WTC11 (cell line): ENCODE data around the gene RBMS1. TPM values are rescaled to one million over a fixed set of nuclear protein-coding genes. Genes with fewer than 3 reads are reported as not detected.

Experiments
- ATAC-seq: fragments of 200-7000 bp; cut with Tn5 transposase; 2 replicates; pipeline ENCODE4 v1.10.0; 2021; ENCODE audit warnings: mild to moderate bottlenecking, moderate library complexity
- CTCF ChIA-PET: fragments of 300-600 bp; sonication (Branson Sonifier 250); formaldehyde crosslinking; loops from one replicate; lab custom pipeline; 2021; ENCODE audit warnings: antibody characterized with exemption; lab: Charles Lee
- POLR2A ChIA-PET: fragments of 350-600 bp; sonication (Branson Sonifier 250); formaldehyde crosslinking; loops from one replicate; lab custom pipeline; 2021; ENCODE audit warnings: antibody characterized with exemption; lab: Charles Lee
- DNase-seq: peaks from one replicate; pipeline ENCODE4 v3.0.0; 2021; ENCODE audit warnings: low spot score
- H3K27ac Mint-ChIP-seq: 2 replicates; pipeline ENCODE4 v1.8.0; 2021; ENCODE audit warnings: mixed read lengths
- H3K27me3 Mint-ChIP-seq: 2 replicates; pipeline ENCODE4 v1.8.0; 2021; ENCODE audit warnings: low read depth, mild to moderate bottlenecking, moderate library complexity, mixed read lengths
- H3K36me3 Mint-ChIP-seq: 2 replicates; pipeline ENCODE4 v1.8.0; 2021; ENCODE audit warnings: mixed read lengths
- H3K4me1 Mint-ChIP-seq: 2 replicates; pipeline ENCODE4 v1.8.0; 2022; ENCODE audit warnings: mixed read lengths
- H3K4me3 Mint-ChIP-seq: 2 replicates; pipeline ENCODE4 v1.8.0; 2021; ENCODE audit warnings: mild to moderate bottlenecking, moderate library complexity, mixed read lengths
- H3K9me3 Mint-ChIP-seq: 2 replicates; pipeline ENCODE4 v1.8.0; 2021; ENCODE audit warnings: mixed read lengths
- ARID4B ChIP-seq: sonication (generic); formaldehyde crosslinking; IDR thresholded peaks from 2 replicates; pipeline ENCODE4 v1.8.0; 2023; ENCODE audit warnings: missing genetic modification reagents, mild to moderate bottlenecking, borderline replicate concordance
- ATF2 ChIP-seq: sonication (generic); formaldehyde crosslinking; IDR thresholded peaks from 2 replicates; pipeline ENCODE4 v1.8.1; 2022; ENCODE audit warnings: low read depth, missing genetic modification reagents, borderline replicate concordance
- ATF6 ChIP-seq: sonication (generic); formaldehyde crosslinking; IDR thresholded peaks from 2 replicates; pipeline ENCODE4 v1.8.1; 2023; ENCODE audit warnings: mild to moderate bottlenecking, missing genetic modification reagents
- GRHL2 ChIP-seq: fragments of 250-450 bp; sonication (Bioruptor Pico); IDR thresholded peaks from 2 replicates; pipeline ENCODE4 v1.8.0; 2022; ENCODE audit warnings: mild to moderate bottlenecking, moderate library complexity; ENCODE audit not compliant: insufficient replicate concordance, severe bottlenecking
- JUN ChIP-seq: sonication (generic); formaldehyde crosslinking; IDR thresholded peaks from 2 replicates; pipeline ENCODE4 v1.8.0; 2023; ENCODE audit warnings: mild to moderate bottlenecking, missing genetic modification reagents
- MAX ChIP-seq: sonication (generic); formaldehyde crosslinking; IDR thresholded peaks from 2 replicates; pipeline ENCODE4 v1.8.0; 2022; ENCODE audit warnings: mild to moderate bottlenecking, missing genetic modification reagents
- MYBL2 ChIP-seq: sonication (generic); formaldehyde crosslinking; IDR thresholded peaks from 2 replicates; pipeline ENCODE4 v1.8.1; 2023; ENCODE audit warnings: mild to moderate bottlenecking, moderate library complexity, missing genetic modification reagents
- NFATC4 ChIP-seq: fragments of 250-450 bp; sonication (Bioruptor Pico); IDR thresholded peaks from 2 replicates; pipeline ENCODE4 v1.9.0; 2021; ENCODE audit warnings: mild to moderate bottlenecking
- NR3C1 ChIP-seq: sonication (generic); formaldehyde crosslinking; conservative IDR thresholded peaks from 2 replicates; pipeline ENCODE4 v1.8.1; 2023; ENCODE audit warnings: low read depth, mild to moderate bottlenecking, missing genetic modification reagents
- OVOL2 ChIP-seq: fragments of 250-450 bp; sonication (Bioruptor Pico); IDR thresholded peaks from 2 replicates; pipeline ENCODE4 v1.9.0; 2021; ENCODE audit warnings: mild to moderate bottlenecking, borderline replicate concordance
- STAT6 ChIP-seq: sonication (generic); formaldehyde crosslinking; conservative IDR thresholded peaks from 2 replicates; pipeline ENCODE4 v1.8.1; 2023; ENCODE audit warnings: mild to moderate bottlenecking, low read depth, missing genetic modification reagents, moderate library complexity
- TP53 ChIP-seq: sonication (generic); formaldehyde crosslinking; IDR thresholded peaks from 2 replicates; pipeline ENCODE4 v1.8.1; 2023; ENCODE audit warnings: mild to moderate bottlenecking, missing genetic modification reagents
- USF1 ChIP-seq: sonication (generic); formaldehyde crosslinking; IDR thresholded peaks from 2 replicates; pipeline ENCODE4 v1.8.0; 2022; ENCODE audit warnings: mild to moderate bottlenecking, missing genetic modification reagents
- ZNF263 ChIP-seq: sonication (generic); formaldehyde crosslinking; IDR thresholded peaks from 2 replicates; pipeline ENCODE4 v1.8.1; 2022; ENCODE audit warnings: low read depth, mild to moderate bottlenecking, moderate library complexity, missing genetic modification reagents
- ZNF532 ChIP-seq: fragments of 250-450 bp; sonication (Bioruptor Pico); IDR thresholded peaks from 2 replicates; pipeline ENCODE4 v1.9.0; 2021; ENCODE audit warnings: mild to moderate bottlenecking, borderline replicate concordance
- total RNA-seq: library from RNA; stranded (reverse); gene quantifications from 3 replicates; pipeline ENCODE4 v1.2.3, GENCODE V29; 2021

RBMS1 gene
- total RNA-seq, 1 experiment from 2014 or later, result 56.3 TPM

GRCh38 chr2:160269803-160270570 lies 223.6 kb downstream of the RBMS1 start (continued):
- 0 out of 2 replicates have a peak, but pooled peaks have one; percentile 24 for TF ChIP-seq JUN (CRISPR knock-in tag)
- TF ChIP-seq MAX, result peak; percentile 92
- TF ChIP-seq NR3C1 (CRISPR knock-in tag), result peak; percentile 77; the same call in 1 of the 2 replicates
- peak; percentile 93 for TF ChIP-seq USF1
- no peak for TF ChIP-seq ATF6
- no peak for TF ChIP-seq GRHL2 (CRISPR knock-in tag)
- TF ChIP-seq MYBL2 (CRISPR knock-in tag), result no peak
- TF ChIP-seq OVOL2 (CRISPR knock-in tag), result no peak
- TF ChIP-seq NFATC4 (CRISPR knock-in tag), result 0 out of 2 replicates have a peak, but pooled peaks have one; percentile 10
- peak; percentile 30; the same call in 1 of the 2 replicates for TF ChIP-seq ZNF263 (CRISPR knock-in tag)

- Mint-ChIP-seq H3K36me3 (peaks cover 6% of the 10 kb centered on the region; the same call in 1 of the 2 replicates), H3K4me3 (peak overlapping the region; percentile 72), H3K9me3 (no peaks in the 10 kb centered on the region), H3K4me1 (peaks cover 36% of the 10 kb centered on the region), H3K27me3 (peaks cover 24% of the 10 kb centered on the region), H3K27ac (no peak overlapping the region)
- CTCF ChIA-PET, result interaction anchor here (0.6 to 3.3 kb wide), 22 partner anchors 8 to 725 kb away, joined by 3 to 21 read pairs (median 6); no protein-coding TSS in a partner anchor
- DNase-seq (no peak), ATAC-seq (no peak)
- TF ChIP-seq ATF2 (CRISPR knock-in tag) (no peak), ARID4B (CRISPR knock-in tag) (no peak), TP53 (no peak), NFATC4 (CRISPR knock-in tag) (no peak), ZNF532 (CRISPR knock-in tag) (no peak), STAT6 (CRISPR knock-in tag) (no peak)
- POLR2A ChIA-PET, result interaction anchor here (1.0 to 1.2 kb wide), 2 partner anchors 24 to 138 kb away, joined by 3 read pairs; no protein-coding TSS in a partner anchor
Measured at GRCh38 chr2:160269365-160269764, 224.2 kb downstream of the RBMS1 start.
